VCaP (cell line): Measurements from ENCODE around the gene BHLHE40.

Experiments used
- H3K27ac ChIP-seq: fragments of 450-650 bp; 2 replicates; pipeline ENCODE4 v1.5.1; 2017
- CTCF ChIP-seq: fragments of 450-650 bp; conservative IDR thresholded peaks from 2 replicates; pipeline ENCODE4 v1.5.1; 2017; ENCODE audit warnings: mild to moderate bottlenecking, moderate library complexity

The BHLHE40 gene

GRCh38 chr3:5007873-5008272 is 28.6 kb downstream of the BHLHE40 start:
- no peak for TF ChIP-seq CTCF
- H3K27ac ChIP-seq, result no peak overlapping the region

- no peak overlapping the region for H3K27ac ChIP-seq
- no peak for TF ChIP-seq CTCF
Observed at GRCh38 chr3:5009506-5010109, 30.4 kb downstream of the BHLHE40 start.

- TF ChIP-seq CTCF, result no peak
Observed at GRCh38 chr3:5010140-5010539, 30.9 kb downstream of the BHLHE40 start.

GRCh38 chr3:5010706-5011554 is 31.7 kb downstream of the BHLHE40 start:
- no peak overlapping the region for H3K27ac ChIP-seq
- no peak for TF ChIP-seq CTCF

More at GRCh38 chr3:5010140-5010539, 30.9 kb downstream of the BHLHE40 start:
- no peak overlapping the region for H3K27ac ChIP-seq

GRCh38 chr3:5011555-5012256 is 32.5 kb downstream of the BHLHE40 start:
- no peak overlapping the region for H3K27ac ChIP-seq
- TF ChIP-seq CTCF, result no peak

GRCh38 chr3:5012367-5012766 is 33.1 kb downstream of the BHLHE40 start:
- no peak for TF ChIP-seq CTCF
- H3K27ac ChIP-seq, result no peak overlapping the region
